RCC 7860 (cell line): ENCODE data around the gene AGMO.

Experiments
- DNase-seq: peaks from one replicate; pipeline ENCODE4 v3.0.0-alpha.2; 2015; ENCODE audit warnings: low spot score
- FAIRE-seq: peaks from 2 replicates; lab custom pipeline; 2012; peaks lifted over from hg19 to GRCh38; lab: Jason Lieb, UNC

The AGMO gene

DNA sequence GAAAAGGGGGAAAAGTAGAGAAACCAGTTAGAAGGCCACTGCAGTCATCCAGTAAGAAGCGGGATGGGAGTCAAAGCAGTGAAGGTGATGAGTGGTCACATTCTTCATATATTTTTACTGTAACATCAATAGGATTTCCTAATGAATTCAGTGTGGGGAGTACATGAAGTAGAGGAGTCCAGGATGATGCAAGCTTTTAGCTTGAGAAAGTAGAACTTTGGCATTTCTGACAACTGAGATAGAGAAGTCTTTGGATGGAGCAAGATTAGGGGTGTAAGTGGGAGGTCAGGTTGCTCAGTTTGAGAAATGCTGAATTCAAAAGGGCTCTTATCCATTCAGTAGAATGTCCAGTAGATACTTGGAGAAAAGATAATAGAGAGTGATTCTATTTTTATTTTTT lies 395.2 kb downstream of the AGMO start:
- no peak for FAIRE-seq

DNA sequence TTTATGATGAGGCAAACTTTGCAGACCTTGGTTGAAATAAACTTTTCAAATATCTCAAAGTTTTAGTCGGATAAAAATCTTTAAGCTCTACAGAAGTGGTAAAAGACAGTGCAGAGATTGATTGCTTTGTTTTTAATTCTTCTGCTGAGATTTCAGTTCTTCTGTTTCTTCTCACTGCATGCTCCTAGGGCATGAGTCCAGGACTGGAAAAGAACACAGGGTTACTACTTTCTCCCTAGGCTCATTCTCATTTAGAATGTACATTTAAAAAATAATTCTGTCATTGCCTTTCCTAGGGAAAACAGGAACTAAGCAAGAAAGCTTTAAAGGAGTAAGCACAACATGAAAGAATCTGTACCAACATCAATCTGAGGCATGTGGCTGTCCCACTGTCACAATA lies 402.6 kb downstream of the AGMO start:
- no peak for DNase-seq
- no peak for FAIRE-seq

More for the DNA sequence above, 395.2 kb downstream of the AGMO start:
- no peak for DNase-seq

GRCh38 chr7:15158141-15158810 lies 403.5 kb downstream of the AGMO start:
- DNase-seq (no peak), FAIRE-seq (no peak)
